Measurements from ENCODE around the gene LRCH2.

LRCH2 gene

GRCh38 chrX:115112411-115112810 lies 121.5 kb downstream of the LRCH2 start:
- in situ Hi-C loops (cut with MboI; ENCODE audit: low pct_unique_long_range_greater_than_20kb, low sequenced_read_pairs), result no loop called here
- no peak for DNase-seq

- in situ Hi-C loops (cut with MboI; ENCODE audit: low pct_unique_long_range_greater_than_20kb, low sequenced_read_pairs), result no loop called here
- DNase-seq, result no peak
Observed at GRCh38 chrX:115098897-115099296, 135.0 kb downstream of the LRCH2 start.

- in situ Hi-C loops (cut with MboI; ENCODE audit: low pct_unique_long_range_greater_than_20kb, low sequenced_read_pairs), result no loop called here
Observed at GRCh38 chrX:115093191-115093590, 140.7 kb downstream of the LRCH2 start.

GRCh38 chrX:115089419-115089818 lies 144.5 kb downstream of the LRCH2 start:
- no peak for DNase-seq

More at GRCh38 chrX:115093191-115093590, 140.7 kb downstream of the LRCH2 start:
- DNase-seq, result no peak

GRCh38 chrX:115068896-115069295 lies 165.0 kb downstream of the LRCH2 start:
- in situ Hi-C loops (cut with MboI; ENCODE audit: low pct_unique_long_range_greater_than_20kb, low sequenced_read_pairs), result no loop called here
- DNase-seq, result no peak

More at GRCh38 chrX:115089419-115089818, 144.5 kb downstream of the LRCH2 start:
- in situ Hi-C loops (cut with MboI; ENCODE audit: low pct_unique_long_range_greater_than_20kb, low sequenced_read_pairs), result no loop called here

- in situ Hi-C loops (cut with MboI; ENCODE audit: low pct_unique_long_range_greater_than_20kb, low sequenced_read_pairs), result no loop called here
- DNase-seq, result no peak
Observed at GRCh38 chrX:115067812-115068211, 166.1 kb downstream of the LRCH2 start.

- no peak for DNase-seq
- in situ Hi-C loops (cut with MboI; ENCODE audit: low pct_unique_long_range_greater_than_20kb, low sequenced_read_pairs), result no loop called here
Observed at GRCh38 chrX:115065304-115065703, 168.6 kb downstream of the LRCH2 start.
